Neural cell (in vitro differentiated cells): ENCODE measurements around the gene CP. TPM values are rescaled to one million over a fixed set of nuclear protein-coding genes. Genes with fewer than 3 reads are reported as not detected.
"Not testable (repeated sequence)": the region's sequence is repeated elsewhere in the genome, so short reads cannot be mapped to it uniquely, and the experiment has no call there.

ENCODE experiments used
- H2AFZ ChIP-seq: fragments of 200-600, 300-800 bp; sonication (generic), shearing (Covaris generic); 2 replicates; pipeline ENCODE4 v1.6.0; 2014; ENCODE audit warnings: low read depth, mild to moderate bottlenecking, antibody characterized with exemption, low read length, moderate library complexity
- H3F3A ChIP-seq: fragments of 200-600 bp; shearing (Covaris generic); 2 replicates; pipeline ENCODE4 v1.6.1; 2016; ENCODE audit warnings: mild to moderate bottlenecking, moderate library complexity, mixed read lengths, antibody characterized with exemption, low read length; ENCODE audit not compliant: insufficient read depth, poor library complexity, severe bottlenecking
- H3K27ac ChIP-seq: fragments of 200-600, 300-800 bp; sonication (generic), shearing (Covaris generic); 2 replicates; pipeline ENCODE4 v1.5.1; 2014; ENCODE audit warnings: mild to moderate bottlenecking, low read length, moderate library complexity
- H3K27me3 ChIP-seq: fragments of 300-800, 200-600 bp; sonication (generic), shearing (Covaris generic); 2 replicates; pipeline ENCODE4 v1.6.0; 2014; ENCODE audit warnings: mild to moderate bottlenecking, low read depth, low read length, moderate library complexity; ENCODE audit not compliant: insufficient read depth
- H3K36me3 ChIP-seq: fragments of 300-800, 200-600 bp; sonication (generic), shearing (Covaris generic); 2 replicates; pipeline ENCODE4 v1.5.1; 2014; ENCODE audit warnings: mild to moderate bottlenecking, antibody characterized with exemption, low read length, moderate library complexity; ENCODE audit not compliant: insufficient read depth
- H3K4me2 ChIP-seq: fragments of 300-800, 200-600 bp; sonication (generic), shearing (Covaris generic); 2 replicates; pipeline ENCODE4 v1.6.0; 2014; ENCODE audit warnings: mild to moderate bottlenecking, low read length
- H3K4me3 ChIP-seq: fragments of 300-800, 200-600 bp; sonication (generic), shearing (Covaris generic); 2 replicates; pipeline ENCODE4 v1.5.1; 2014; ENCODE audit warnings: mild to moderate bottlenecking, low read length, moderate library complexity
- H3K79me2 ChIP-seq: fragments of 200-600 bp; shearing (Covaris generic); replicated peaks from 2 replicates; pipeline ENCODE4 v1.6.0; 2014; ENCODE audit warnings: mild to moderate bottlenecking, low read length, moderate library complexity; ENCODE audit not compliant: insufficient read depth
- H3K9ac ChIP-seq: fragments of 300-800, 200-600 bp; sonication (generic), shearing (Covaris generic); 2 replicates; pipeline ENCODE4 v1.6.1; 2016; ENCODE audit warnings: mild to moderate bottlenecking, low read length, mixed read lengths
- H3K9me2 ChIP-seq: fragments of 200-600 bp; shearing (Covaris generic); 2 replicates; pipeline ENCODE4 v1.6.1; 2016; ENCODE audit warnings: mild to moderate bottlenecking, low read length, mixed read lengths; ENCODE audit not compliant: insufficient read depth
- H3K9me3 ChIP-seq: fragments of 200-600, 300-800 bp; sonication (generic), shearing (Covaris generic); 2 replicates; pipeline ENCODE4 v1.6.1; 2016; ENCODE audit warnings: mild to moderate bottlenecking, mixed run types, low read length, moderate library complexity, mixed read lengths
- H4K20me1 ChIP-seq: fragments of 200-600 bp; shearing (Covaris generic); 2 replicates; pipeline ENCODE4 v1.6.1; 2016; ENCODE audit warnings: mild to moderate bottlenecking, mixed run types; ENCODE audit not compliant: insufficient read depth
- CTCF ChIP-seq: fragments of 450-650 bp; IDR thresholded peaks from 2 replicates; pipeline ENCODE4 v1.5.1; 2014; ENCODE audit warnings: antibody characterized with exemption, mild to moderate bottlenecking, moderate library complexity; ENCODE audit not compliant: poor library complexity, severe bottlenecking
- EP300 ChIP-seq: fragments of 450-650 bp; conservative IDR thresholded peaks from 2 replicates; pipeline ENCODE4 v1.6.1; 2014; ENCODE audit warnings: antibody characterized with exemption, mild to moderate bottlenecking, moderate library complexity; ENCODE audit not compliant: poor library complexity, severe bottlenecking
- EZH2 ChIP-seq: fragments of 200-600, 300-800 bp; shearing (Covaris generic), sonication (generic); IDR thresholded peaks from 2 replicates; pipeline ENCODE4 v1.6.1; 2014; ENCODE audit warnings: antibody characterized with exemption, low read length, borderline replicate concordance, mild to moderate bottlenecking; ENCODE audit not compliant: insufficient read depth, poor library complexity, severe bottlenecking
- MXI1 ChIP-seq: fragments of 450-650 bp; conservative IDR thresholded peaks from 2 replicates; pipeline ENCODE4 v1.6.1; 2014; ENCODE audit warnings: antibody characterized with exemption, mild to moderate bottlenecking; ENCODE audit not compliant: poor library complexity, severe bottlenecking
- POLR2AphosphoS5 ChIP-seq: IDR thresholded peaks from 2 replicates; pipeline ENCODE4 v1.6.1; 2012
- RAD21 ChIP-seq: fragments of 450-650 bp; conservative IDR thresholded peaks from 2 replicates; pipeline ENCODE4 v1.6.1; 2014; ENCODE audit warnings: antibody characterized with exemption, mild to moderate bottlenecking, moderate library complexity
- SMC3 ChIP-seq: fragments of 450-650 bp; conservative IDR thresholded peaks from 2 replicates; pipeline ENCODE4 v1.6.1; 2014; ENCODE audit warnings: antibody characterized with exemption, mild to moderate bottlenecking, moderate library complexity; ENCODE audit not compliant: poor library complexity
- TAF1 ChIP-seq: IDR thresholded peaks from 2 replicates; pipeline ENCODE4 v1.6.1; 2012; ENCODE audit warnings: low read depth
- polyA plus RNA-seq: library from polyadenylated mRNA; depleted of rRNA; stranded (reverse); fragments of >200 nt; gene quantifications from 2 replicates; pipeline ENCODE4 v1.2.3, GENCODE V29; 2014
- TF ChIP-seq, protein P1 (sequence below): IDR thresholded peaks from 2 replicates; pipeline ENCODE4 v1.6.1; 2012; ENCODE audit warnings: borderline replicate concordance

The CP gene
- polyA plus RNA-seq, 1 donor from 2014 or later: not detected

DNA sequence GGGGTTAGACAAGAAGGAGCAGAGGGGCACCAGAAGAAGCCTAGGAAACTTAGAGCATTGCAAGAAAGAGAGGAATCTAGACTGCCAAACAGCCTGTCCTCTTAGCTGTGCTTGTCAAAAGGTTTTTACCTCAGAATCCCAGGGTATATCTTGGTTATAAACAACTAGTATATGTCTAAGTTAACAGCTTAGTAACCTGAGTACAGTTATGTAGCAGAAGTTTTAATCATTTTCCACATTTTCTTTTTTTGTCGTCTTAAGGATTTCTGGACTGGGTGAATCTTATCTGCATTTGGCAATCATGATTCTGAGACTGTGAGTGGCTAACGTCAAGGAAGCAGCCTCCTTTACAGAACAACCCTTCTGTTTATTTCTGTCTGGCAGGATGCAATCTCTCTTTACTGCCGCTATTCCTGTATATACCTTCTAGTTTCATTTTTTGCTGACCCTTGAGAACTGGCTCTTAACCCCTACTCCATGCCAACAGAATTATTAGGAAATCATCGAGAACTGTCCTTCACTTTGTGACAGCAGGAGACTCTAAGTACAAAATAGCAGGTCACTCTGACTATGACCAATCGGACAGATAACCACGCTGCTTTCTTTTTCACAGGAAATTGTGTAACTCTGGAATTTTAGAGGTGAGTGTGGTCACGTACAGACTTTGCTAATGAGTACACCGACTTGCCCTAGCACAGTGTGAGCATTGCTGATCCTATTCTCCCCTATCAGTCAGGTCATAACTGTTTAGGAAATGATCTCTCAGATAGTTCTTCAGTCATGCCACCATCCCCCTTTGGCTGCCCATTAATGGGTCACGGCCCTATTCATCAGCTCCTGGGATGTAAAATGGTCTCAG lies 3.3 kb upstream of the CP start:
- no peaks in the 10 kb centered on the region for H4K20me1 ChIP-seq
- no peak overlapping the region for H2AFZ ChIP-seq
- no peak overlapping the region for H3K4me3 ChIP-seq
- no peak overlapping the region for H3K9ac ChIP-seq
- no peak overlapping the region for H3K4me2 ChIP-seq
- H3K27ac ChIP-seq: no peak overlapping the region
- H3F3A ChIP-seq: no peaks in the 10 kb centered on the region
- H3K27me3 ChIP-seq: no peaks in the 10 kb centered on the region
- H3K36me3 ChIP-seq: no peaks in the 10 kb centered on the region
- no peaks in the 10 kb centered on the region for H3K79me2 ChIP-seq
- TF ChIP-seq CTCF: no peak
- TF ChIP-seq SMC3: no peak
- TF ChIP-seq EP300: no peak
- no peak for TF ChIP-seq MXI1
- TF ChIP-seq, protein P1, sequence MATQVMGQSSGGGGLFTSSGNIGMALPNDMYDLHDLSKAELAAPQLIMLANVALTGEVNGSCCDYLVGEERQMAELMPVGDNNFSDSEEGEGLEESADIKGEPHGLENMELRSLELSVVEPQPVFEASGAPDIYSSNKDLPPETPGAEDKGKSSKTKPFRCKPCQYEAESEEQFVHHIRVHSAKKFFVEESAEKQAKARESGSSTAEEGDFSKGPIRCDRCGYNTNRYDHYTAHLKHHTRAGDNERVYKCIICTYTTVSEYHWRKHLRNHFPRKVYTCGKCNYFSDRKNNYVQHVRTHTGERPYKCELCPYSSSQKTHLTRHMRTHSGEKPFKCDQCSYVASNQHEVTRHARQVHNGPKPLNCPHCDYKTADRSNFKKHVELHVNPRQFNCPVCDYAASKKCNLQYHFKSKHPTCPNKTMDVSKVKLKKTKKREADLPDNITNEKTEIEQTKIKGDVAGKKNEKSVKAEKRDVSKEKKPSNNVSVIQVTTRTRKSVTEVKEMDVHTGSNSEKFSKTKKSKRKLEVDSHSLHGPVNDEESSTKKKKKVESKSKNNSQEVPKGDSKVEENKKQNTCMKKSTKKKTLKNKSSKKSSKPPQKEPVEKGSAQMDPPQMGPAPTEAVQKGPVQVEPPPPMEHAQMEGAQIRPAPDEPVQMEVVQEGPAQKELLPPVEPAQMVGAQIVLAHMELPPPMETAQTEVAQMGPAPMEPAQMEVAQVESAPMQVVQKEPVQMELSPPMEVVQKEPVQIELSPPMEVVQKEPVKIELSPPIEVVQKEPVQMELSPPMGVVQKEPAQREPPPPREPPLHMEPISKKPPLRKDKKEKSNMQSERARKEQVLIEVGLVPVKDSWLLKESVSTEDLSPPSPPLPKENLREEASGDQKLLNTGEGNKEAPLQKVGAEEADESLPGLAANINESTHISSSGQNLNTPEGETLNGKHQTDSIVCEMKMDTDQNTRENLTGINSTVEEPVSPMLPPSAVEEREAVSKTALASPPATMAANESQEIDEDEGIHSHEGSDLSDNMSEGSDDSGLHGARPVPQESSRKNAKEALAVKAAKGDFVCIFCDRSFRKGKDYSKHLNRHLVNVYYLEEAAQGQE: no peak
- no peak for TF ChIP-seq EZH2
- TF ChIP-seq TAF1: no peak
- TF ChIP-seq RAD21: no peak
- TF ChIP-seq POLR2AphosphoS5: no peak
- no peaks in the 10 kb centered on the region for H3K9me2 ChIP-seq
- H3K9me3 ChIP-seq: no peaks in the 10 kb centered on the region

DNA sequence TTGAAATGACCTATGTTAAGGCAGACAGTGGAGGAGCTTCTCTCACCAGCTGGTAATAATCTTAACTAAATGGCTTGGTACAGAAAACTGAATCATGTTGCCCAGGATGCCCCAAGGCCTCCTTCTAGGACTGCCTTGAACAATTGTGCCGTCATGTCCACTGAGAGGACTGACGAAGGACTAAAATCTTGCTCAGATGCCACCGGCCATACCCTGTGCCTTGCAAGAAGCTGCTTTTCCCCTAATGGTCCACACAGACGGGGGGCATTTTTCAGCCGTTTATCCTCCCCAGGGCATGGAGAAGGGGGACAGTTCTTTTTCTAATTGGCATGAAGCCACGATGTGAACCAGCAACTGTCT lies 1.8 kb upstream of the CP start:
- Histone ChIP-seq H3K27me3 (no peaks in the 10 kb centered on the region), H3K27ac (no peak overlapping the region), H3K4me2 (no peak overlapping the region), H3K4me3 (no peak overlapping the region), H3K9me2 (no peaks in the 10 kb centered on the region), H3K36me3 (no peaks in the 10 kb centered on the region), H3F3A (no peaks in the 10 kb centered on the region), H3K79me2 (no peaks in the 10 kb centered on the region), H4K20me1 (no peaks in the 10 kb centered on the region), H2AFZ (no peak overlapping the region), H3K9ac (no peak overlapping the region), H3K9me3 (no peaks in the 10 kb centered on the region)
- no peak for TF ChIP-seq CTCF

- not testable (repeated sequence) for H3K9me3 ChIP-seq
Measured at GRCh38 chr3:149219380-149220121, 2.1 kb downstream of the CP start.

More at GRCh38 chr3:149219380-149220121, 2.1 kb downstream of the CP start:
- not testable (repeated sequence) for H3K36me3 ChIP-seq, H3K79me2 ChIP-seq, H2AFZ ChIP-seq, H4K20me1 ChIP-seq, H3F3A ChIP-seq, H3K9ac ChIP-seq, H3K27ac ChIP-seq, H3K27me3 ChIP-seq, H3K4me2 ChIP-seq, H3K4me3 ChIP-seq, H3K9me2 ChIP-seq
